ENCODE measurements around the gene ATP2A3.

- TF ChIP-seq CTCF (IDR thresholded peaks at IDR 0.05) (no peak), POLR2A (IDR thresholded peaks at IDR 0.05) (no peak)
Observed at GRCh38 chr17:3918372-3919122, 45.7 kb downstream of the ATP2A3 start.
